A172 (cell line): ENCODE measurements around the gene NES. TPM values are rescaled to one million over a fixed set of nuclear protein-coding genes. Genes with fewer than 3 reads are reported as not detected.
"Not testable (repeated sequence)": the region's sequence is repeated elsewhere in the genome, so short reads cannot be mapped to it uniquely, and the experiment has no call there.

Experiments used
- DNase-seq: peaks from one replicate; pipeline ENCODE4 v3.0.0-alpha.2; 2015; ENCODE audit warnings: low spot score
- total RNA-seq: library from RNA; depleted of rRNA; stranded (reverse); fragments of >200 nt; shearing (Covaris generic); gene quantifications from 2 replicates; pipeline ENCODE4 v1.2.3, GENCODE V29; 2014

Gene NES
- total RNA-seq, 1 experiment from 2014 or later = 60.4 TPM

- DNase-seq = no peak
Measured at GRCh38 chr1:156646738-156647211, 30.4 kb downstream of the NES start.

- no peak for DNase-seq
Measured at GRCh38 chr1:156645666-156646065, 31.5 kb downstream of the NES start.

GRCh38 chr1:156645056-156645455 is 32.2 kb downstream of the NES start:
- no peak for DNase-seq

GRCh38 chr1:156644640-156645039 is 32.6 kb downstream of the NES start:
- DNase-seq = no peak

GRCh38 chr1:156644146-156644545 is 33.1 kb downstream of the NES start:
- no peak for DNase-seq

GRCh38 chr1:156643778-156644092 is 33.5 kb downstream of the NES start:
- no peak for DNase-seq

- DNase-seq = no peak
Measured at GRCh38 chr1:156643049-156643777, 34.0 kb downstream of the NES start.

GRCh38 chr1:156642265-156643048 is 34.8 kb downstream of the NES start:
- no peak for DNase-seq

GRCh38 chr1:156641761-156642264 is 35.4 kb downstream of the NES start, which contains the start of gene BCAN:
Gene BCAN, plus strand, starts transcription at chr1:156642117. Its CDS starts 3,938 bp downstream, at chr1:156646055.
- DNase-seq = no peak

- DNase-seq = no peak
Measured at GRCh38 chr1:156640842-156641706, 36.1 kb downstream of the NES start.

- peak; percentile 91 for DNase-seq
Measured at GRCh38 chr1:156639601-156640101, 37.6 kb downstream of the NES start.

- DNase-seq = no peak
Measured at GRCh38 chr1:156638189-156638985, 38.8 kb downstream of the NES start.

- no peak for DNase-seq
Measured at GRCh38 chr1:156632355-156632754, 44.9 kb downstream of the NES start.

- not testable (repeated sequence) for DNase-seq
Measured at GRCh38 chr1:156631152-156631551, 46.1 kb downstream of the NES start.

GRCh38 chr1:156629823-156630449 is 47.3 kb downstream of the NES start:
- DNase-seq = no peak

GRCh38 chr1:156627313-156627880 is 49.8 kb downstream of the NES start:
- DNase-seq = peak; percentile 80

GRCh38 chr1:156626079-156626438 is 51.1 kb downstream of the NES start:
- no peak for DNase-seq

- no peak for DNase-seq
Measured at GRCh38 chr1:156625436-156626078, 51.6 kb downstream of the NES start.

GRCh38 chr1:156624814-156625435 is 52.3 kb downstream of the NES start:
- no peak for DNase-seq
